B cell (primary cell): ENCODE results near the gene ETFB.

Experiments
- EZH2 ChIP-seq: IDR thresholded peaks from 2 replicates; pipeline ENCODE4 v1.6.1; 2012; ENCODE audit warnings: borderline replicate concordance, low read depth, mild to moderate bottlenecking, moderate library complexity, low read length; ENCODE audit not compliant: insufficient read depth, poor library complexity, severe bottlenecking
- TF ChIP-seq, protein P1 (sequence below): fragments of 200-600 bp; IDR thresholded peaks from one replicate; pipeline ENCODE4 v1.8.0; 2022; ENCODE audit warnings: antibody characterized with exemption, mild to moderate bottlenecking

DNA sequence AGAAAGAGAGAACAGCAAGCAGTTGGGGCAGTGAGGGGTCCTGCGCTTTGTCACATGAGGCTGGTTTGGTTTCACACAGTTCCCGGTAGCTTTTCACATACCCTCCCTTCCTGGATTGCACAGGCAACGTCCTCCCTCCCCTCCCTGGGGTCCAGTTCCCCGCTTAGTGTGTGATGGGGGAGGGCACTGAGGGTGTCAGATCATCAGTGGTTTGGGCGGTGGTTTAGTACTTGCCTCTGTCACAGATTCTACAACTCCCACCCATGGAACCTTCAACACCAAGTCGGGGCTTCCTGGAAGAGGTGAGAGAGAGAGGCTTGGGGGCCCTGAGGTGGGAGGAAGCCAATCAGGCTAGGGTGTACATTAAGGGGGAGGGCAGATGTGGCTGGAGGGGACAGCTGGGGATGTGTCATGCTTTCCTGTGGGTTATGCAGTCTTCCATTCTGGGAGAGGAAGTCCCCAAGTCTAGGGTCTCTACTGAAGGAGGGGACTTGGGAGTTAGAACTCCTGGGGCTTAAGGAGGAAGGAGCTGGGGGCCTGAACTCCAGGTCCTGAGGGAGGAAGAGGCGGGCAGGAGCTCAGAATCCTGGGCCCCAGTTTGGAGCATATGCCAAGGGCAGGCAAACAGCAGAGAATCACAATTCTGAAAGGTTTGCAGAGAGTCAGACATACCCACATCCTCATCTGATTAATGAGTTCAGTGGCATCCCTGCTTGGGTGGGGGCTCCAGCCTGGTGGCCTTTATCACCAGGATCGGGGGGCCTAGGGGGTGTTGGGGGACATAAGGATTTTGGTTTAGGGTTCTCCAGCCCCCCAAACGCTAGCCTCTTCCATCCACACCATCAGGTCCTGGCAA is 6.7 kb upstream of the ETFB start, which contains the start of gene NKG7:
- TF ChIP-seq, protein P1, sequence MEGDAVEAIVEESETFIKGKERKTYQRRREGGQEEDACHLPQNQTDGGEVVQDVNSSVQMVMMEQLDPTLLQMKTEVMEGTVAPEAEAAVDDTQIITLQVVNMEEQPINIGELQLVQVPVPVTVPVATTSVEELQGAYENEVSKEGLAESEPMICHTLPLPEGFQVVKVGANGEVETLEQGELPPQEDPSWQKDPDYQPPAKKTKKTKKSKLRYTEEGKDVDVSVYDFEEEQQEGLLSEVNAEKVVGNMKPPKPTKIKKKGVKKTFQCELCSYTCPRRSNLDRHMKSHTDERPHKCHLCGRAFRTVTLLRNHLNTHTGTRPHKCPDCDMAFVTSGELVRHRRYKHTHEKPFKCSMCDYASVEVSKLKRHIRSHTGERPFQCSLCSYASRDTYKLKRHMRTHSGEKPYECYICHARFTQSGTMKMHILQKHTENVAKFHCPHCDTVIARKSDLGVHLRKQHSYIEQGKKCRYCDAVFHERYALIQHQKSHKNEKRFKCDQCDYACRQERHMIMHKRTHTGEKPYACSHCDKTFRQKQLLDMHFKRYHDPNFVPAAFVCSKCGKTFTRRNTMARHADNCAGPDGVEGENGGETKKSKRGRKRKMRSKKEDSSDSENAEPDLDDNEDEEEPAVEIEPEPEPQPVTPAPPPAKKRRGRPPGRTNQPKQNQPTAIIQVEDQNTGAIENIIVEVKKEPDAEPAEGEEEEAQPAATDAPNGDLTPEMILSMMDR: no peak
- TF ChIP-seq EZH2: no peak
